ENCODE results near the gene OR6K6.

DNA sequence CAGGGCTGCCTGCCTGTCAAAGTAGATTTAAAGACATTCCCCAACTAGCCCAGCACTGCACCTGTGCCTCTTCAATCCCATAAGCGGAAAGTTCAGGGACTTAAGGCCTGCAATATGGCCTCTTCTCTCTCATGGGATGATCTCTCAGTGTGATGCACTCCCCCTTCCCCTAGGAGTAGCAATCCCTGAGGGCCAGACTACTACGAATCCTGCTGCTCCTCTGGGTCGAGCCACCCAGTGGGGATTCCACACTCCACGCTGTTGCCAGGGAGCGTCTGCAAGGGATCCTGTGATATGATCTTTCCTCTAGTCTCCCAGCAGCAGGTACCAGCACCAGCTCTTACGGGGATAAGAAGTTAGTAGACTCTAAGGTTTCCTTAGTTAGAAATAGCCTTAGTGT is 39.7 kb downstream of the OR6K6 start:
- TF ChIP-seq, protein P1, sequence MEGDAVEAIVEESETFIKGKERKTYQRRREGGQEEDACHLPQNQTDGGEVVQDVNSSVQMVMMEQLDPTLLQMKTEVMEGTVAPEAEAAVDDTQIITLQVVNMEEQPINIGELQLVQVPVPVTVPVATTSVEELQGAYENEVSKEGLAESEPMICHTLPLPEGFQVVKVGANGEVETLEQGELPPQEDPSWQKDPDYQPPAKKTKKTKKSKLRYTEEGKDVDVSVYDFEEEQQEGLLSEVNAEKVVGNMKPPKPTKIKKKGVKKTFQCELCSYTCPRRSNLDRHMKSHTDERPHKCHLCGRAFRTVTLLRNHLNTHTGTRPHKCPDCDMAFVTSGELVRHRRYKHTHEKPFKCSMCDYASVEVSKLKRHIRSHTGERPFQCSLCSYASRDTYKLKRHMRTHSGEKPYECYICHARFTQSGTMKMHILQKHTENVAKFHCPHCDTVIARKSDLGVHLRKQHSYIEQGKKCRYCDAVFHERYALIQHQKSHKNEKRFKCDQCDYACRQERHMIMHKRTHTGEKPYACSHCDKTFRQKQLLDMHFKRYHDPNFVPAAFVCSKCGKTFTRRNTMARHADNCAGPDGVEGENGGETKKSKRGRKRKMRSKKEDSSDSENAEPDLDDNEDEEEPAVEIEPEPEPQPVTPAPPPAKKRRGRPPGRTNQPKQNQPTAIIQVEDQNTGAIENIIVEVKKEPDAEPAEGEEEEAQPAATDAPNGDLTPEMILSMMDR (IDR thresholded peaks at IDR 0.05; ENCODE audit: low read depth, low read length) = no peak
- TF ChIP-seq POLR2A (IDR thresholded peaks at IDR 0.05; ENCODE audit: extremely low read depth, insufficient read length) = no peak
- TF ChIP-seq, protein P2, sequence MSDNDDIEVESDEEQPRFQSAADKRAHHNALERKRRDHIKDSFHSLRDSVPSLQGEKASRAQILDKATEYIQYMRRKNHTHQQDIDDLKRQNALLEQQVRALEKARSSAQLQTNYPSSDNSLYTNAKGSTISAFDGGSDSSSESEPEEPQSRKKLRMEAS (IDR thresholded peaks at IDR 0.05; ENCODE audit: low read depth, low read length) = no peak

Data from NB4 (cell line).